ENCODE data around the gene PITX1. TPM values are rescaled to one million over a fixed set of nuclear protein-coding genes. Genes with fewer than 3 reads are reported as not detected.

Gene PITX1
- total RNA-seq, 1 donor from 2014 or later: 141 TPM

DNA sequence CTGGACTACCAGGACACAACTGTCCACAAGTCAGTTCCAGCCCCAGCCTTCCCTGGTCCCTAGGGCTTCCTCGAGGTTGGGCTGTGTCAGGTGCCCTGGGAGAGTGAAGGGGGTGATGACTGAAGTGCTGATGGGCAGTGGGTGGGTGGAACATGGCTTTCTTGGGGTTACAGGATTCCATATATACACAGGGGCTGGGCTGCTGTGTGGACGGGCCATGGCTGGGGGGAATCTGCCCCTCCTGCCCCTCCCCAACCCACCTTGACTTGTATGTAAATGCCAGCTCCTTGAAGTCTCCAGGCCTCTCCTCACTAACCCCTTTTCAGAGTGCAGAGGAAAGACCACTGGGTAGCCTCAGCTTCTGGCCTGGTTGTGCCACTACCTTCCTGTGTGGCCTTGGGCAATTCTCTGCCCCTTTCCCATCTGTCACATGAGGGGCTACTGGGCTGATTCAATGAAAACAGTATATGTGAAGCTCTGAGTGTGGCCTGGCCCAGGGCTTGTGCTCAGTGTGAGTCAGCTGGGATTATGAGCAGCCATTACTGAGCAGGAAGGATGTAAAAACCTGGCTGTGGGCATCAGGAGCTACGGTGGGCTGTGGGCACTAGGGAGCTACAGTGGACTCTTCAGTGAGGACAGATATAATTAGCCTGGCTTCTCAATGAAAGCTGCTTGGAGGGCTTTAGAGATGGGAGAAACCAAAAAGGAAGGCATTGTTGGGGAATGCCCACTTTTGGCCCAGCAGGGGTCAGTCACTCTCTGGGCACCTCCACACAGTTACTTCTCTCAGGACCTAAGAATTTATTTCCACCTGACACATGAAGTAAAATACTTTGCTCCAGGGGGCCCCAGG is 23.3 kb downstream of the PITX1 start:
- H3K4me3 ChIP-seq: no peak overlapping the region
- intact Hi-C loops (cut with DNase I): no loop called here
- no peak overlapping the region for H3K27ac ChIP-seq
- H3K9me3 ChIP-seq: no peaks in the 10 kb centered on the region
- TF ChIP-seq POLR2A (IDR thresholded peaks at IDR 0.05): no peak
- TF ChIP-seq, protein P1, sequence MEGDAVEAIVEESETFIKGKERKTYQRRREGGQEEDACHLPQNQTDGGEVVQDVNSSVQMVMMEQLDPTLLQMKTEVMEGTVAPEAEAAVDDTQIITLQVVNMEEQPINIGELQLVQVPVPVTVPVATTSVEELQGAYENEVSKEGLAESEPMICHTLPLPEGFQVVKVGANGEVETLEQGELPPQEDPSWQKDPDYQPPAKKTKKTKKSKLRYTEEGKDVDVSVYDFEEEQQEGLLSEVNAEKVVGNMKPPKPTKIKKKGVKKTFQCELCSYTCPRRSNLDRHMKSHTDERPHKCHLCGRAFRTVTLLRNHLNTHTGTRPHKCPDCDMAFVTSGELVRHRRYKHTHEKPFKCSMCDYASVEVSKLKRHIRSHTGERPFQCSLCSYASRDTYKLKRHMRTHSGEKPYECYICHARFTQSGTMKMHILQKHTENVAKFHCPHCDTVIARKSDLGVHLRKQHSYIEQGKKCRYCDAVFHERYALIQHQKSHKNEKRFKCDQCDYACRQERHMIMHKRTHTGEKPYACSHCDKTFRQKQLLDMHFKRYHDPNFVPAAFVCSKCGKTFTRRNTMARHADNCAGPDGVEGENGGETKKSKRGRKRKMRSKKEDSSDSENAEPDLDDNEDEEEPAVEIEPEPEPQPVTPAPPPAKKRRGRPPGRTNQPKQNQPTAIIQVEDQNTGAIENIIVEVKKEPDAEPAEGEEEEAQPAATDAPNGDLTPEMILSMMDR (IDR thresholded peaks at IDR 0.05): no peak
- no peak for TF ChIP-seq POLR2AphosphoS5 (IDR thresholded peaks at IDR 0.05; ENCODE audit: insufficient read depth in 1 of 2, low read depth in 1 of 2)
- H3K27me3 ChIP-seq: no peaks in the 10 kb centered on the region
- DNase-seq (ENCODE audit: extremely low spot score in 2 of 2): no peak
- H3K4me1 ChIP-seq: peaks cover 13% of the 10 kb centered on the region
- H3K36me3 ChIP-seq: no peaks in the 10 kb centered on the region

DNA sequence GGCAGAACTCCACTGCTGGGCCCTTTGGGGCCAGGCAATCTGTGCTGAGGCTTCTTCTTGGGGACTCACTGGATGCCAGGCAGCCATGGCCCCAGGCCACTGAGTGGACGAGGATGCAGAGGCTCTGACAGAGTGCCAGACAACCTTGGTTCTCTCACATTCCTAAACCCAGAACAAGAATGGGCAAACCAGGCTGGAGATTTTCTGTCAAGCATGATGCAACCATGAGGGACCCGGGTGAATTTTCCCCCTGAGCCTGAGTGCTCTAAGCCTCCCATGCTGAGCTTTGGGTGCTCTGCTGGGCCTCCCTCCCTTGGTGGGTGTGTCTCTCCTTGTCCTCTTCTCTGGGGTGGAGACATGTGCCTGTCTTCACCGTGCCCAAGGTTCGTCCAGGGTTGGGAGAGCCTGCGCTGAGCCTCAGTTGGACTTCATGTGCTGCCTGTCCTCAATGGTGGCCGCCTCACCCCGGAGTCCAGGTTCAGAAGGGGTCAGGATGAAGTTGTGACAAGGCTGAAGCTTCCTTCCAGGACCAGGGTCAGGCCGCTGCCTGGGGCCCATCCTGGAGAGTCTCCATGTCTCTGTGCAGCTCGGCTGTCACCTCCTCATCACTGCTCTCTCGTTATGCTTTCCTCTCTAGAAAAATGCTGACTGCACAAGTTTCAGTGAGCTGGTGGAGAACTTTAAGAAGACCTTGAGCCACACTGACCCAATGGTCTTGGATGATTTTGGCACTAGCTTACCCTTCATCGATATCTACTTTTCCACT is 24.1 kb downstream of the PITX1 start:
- Histone ChIP-seq H3K27me3 (no peaks in the 10 kb centered on the region), H3K9me3 (no peaks in the 10 kb centered on the region), H3K36me3 (no peaks in the 10 kb centered on the region), H3K4me1 (peaks cover 10% of the 10 kb centered on the region), H3K27ac (no peak overlapping the region), H3K4me3 (no peak overlapping the region)
- TF ChIP-seq, protein P1 (IDR thresholded peaks at IDR 0.05): no peak
- no peak for TF ChIP-seq POLR2AphosphoS5 (IDR thresholded peaks at IDR 0.05; ENCODE audit: insufficient read depth in 1 of 2, low read depth in 1 of 2)
- no peak for TF ChIP-seq POLR2A (IDR thresholded peaks at IDR 0.05)
- intact Hi-C loops (cut with DNase I): no loop called here
- DNase-seq (ENCODE audit: extremely low spot score in 2 of 2): no peak

DNA sequence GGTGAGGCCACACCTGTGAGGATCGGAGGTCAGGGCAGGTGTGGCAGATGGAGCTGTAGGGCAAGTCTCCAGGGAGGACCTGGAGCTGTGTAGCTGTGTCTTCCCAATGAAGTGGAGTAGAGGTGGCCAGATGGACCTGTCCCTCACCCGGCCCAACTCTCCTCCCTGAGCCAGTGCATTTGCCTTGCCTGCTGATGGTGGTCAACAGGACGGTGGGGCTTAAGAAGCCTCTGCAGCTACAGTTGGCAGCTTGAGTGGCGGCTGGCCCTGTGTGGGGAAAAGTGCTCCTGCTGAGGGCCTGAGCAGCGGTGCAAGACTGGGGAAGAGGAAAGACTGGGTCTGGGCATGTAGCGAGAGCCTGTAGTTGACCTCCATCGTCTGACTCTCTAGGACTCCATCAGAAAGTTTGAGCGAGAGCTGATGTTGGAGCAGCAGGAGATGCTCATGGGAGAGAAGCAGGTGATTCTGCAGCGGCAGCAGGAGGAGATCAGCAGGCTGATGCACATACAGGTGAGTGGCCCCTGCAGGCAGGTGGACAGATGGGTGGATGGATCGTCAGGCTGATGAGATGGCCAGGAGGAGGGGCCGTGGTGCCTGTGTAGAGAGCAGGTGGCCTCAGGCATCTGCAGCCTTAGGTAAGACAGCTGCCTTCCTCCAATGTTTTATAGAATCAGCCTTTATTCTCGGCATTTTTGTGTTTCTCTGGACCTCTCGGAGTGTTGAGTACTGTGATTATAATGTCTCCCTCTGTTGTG is 24.9 kb downstream of the PITX1 start:
- TF ChIP-seq POLR2A (IDR thresholded peaks at IDR 0.05): no peak
- TF ChIP-seq, protein P1 (IDR thresholded peaks at IDR 0.05): no peak
- no peak for TF ChIP-seq POLR2AphosphoS5 (IDR thresholded peaks at IDR 0.05; ENCODE audit: insufficient read depth in 1 of 2, low read depth in 1 of 2)
- H3K27me3 ChIP-seq: no peaks in the 10 kb centered on the region
- H3K9me3 ChIP-seq: no peaks in the 10 kb centered on the region
- intact Hi-C loops (cut with DNase I): no loop called here
- no peak overlapping the region for H3K4me3 ChIP-seq
- DNase-seq (ENCODE audit: extremely low spot score in 2 of 2): peak in 1 of 2 donors; percentile 81
- H3K36me3 ChIP-seq: no peaks in the 10 kb centered on the region
- peaks cover 3% of the 10 kb centered on the region for H3K4me1 ChIP-seq
- H3K27ac ChIP-seq: no peak overlapping the region

DNA sequence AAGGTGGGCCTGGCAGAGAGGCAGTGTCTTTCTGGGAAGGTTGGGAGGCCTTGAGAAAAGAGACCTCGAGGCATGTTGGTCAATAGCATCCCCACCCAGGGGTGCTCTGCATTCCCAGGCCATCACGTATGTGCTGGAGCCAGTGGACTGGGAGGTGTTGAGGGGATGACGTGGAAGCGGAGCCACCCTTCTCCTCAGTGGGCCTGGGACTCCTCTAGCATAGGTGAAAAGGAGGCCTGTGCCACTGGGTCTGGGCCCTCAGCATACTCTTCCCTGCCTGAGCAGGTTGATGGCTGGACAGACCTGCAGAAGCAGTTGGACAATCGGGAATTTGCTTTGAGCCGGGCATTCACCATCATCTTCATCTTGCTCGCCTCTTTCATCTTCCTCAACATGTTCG is 25.5 kb downstream of the PITX1 start:
- no peak overlapping the region for H3K4me3 ChIP-seq
- H3K27me3 ChIP-seq: no peaks in the 10 kb centered on the region
- TF ChIP-seq POLR2AphosphoS5 (IDR thresholded peaks at IDR 0.05; ENCODE audit: insufficient read depth in 1 of 2, low read depth in 1 of 2): no peak
- TF ChIP-seq, protein P1 (IDR thresholded peaks at IDR 0.05): no peak
- no peak for TF ChIP-seq POLR2A (IDR thresholded peaks at IDR 0.05)
- no peaks in the 10 kb centered on the region for H3K36me3 ChIP-seq
- no peak overlapping the region for H3K27ac ChIP-seq
- H3K9me3 ChIP-seq: no peaks in the 10 kb centered on the region
- intact Hi-C loops (cut with DNase I): no loop called here
- H3K4me1 ChIP-seq: no peaks in the 10 kb centered on the region
- DNase-seq (ENCODE audit: extremely low spot score in 2 of 2): no peak
